Head of caudate nucleus (tissue), 42 donors: ENCODE data around the gene GAMT.
A peak's percentile ranks its signal among the peaks of the same experiment; 100 is the strongest.

Experiments used
- DNase-seq, 42 donors: peaks; one replicate each; pipeline versions ENCODE4 v3.0.0 to v3.0.0-alpha.2; 2020 to 2021; ENCODE audit warnings: mixed read lengths in 7 of 42
- intact Hi-C: fragments of 100-400 bp; cut with DNase I; formaldehyde crosslinking; loops from one replicate; pipeline ENCODE4 v1.15.0; 2022

Gene GAMT

DNA sequence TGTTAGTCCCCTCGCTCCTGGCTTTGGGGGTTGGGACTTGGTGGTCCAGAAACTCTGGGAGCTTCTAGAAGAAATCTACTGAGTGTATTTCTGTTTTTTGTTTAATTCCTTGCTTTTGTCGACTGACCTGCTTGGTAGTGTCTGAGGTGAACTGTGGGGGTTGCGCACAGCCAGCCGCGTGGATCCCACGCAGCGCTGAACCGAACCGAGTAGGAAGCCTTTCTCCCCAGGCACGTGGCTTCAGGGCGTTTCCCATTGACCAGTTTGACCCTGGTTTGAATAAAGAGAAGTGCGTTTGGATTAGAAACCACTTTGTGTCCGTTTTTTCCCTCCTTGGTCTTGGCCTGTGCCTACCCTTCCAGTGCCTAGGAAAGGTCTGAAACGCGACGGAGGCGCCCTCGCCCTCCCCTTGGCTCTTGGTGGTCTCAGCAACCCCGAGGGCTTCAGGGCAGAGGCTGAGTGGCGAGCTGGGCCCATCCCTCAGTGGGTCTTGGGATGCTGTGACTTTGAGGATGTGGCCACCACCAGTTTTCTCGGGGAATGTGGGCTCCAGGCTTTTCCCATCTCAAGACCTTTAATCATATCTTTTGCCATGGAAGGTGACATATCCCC lies 34.1 kb upstream of the GAMT start:
- no peak for DNase-seq
- intact Hi-C loops: no loop called here

DNA sequence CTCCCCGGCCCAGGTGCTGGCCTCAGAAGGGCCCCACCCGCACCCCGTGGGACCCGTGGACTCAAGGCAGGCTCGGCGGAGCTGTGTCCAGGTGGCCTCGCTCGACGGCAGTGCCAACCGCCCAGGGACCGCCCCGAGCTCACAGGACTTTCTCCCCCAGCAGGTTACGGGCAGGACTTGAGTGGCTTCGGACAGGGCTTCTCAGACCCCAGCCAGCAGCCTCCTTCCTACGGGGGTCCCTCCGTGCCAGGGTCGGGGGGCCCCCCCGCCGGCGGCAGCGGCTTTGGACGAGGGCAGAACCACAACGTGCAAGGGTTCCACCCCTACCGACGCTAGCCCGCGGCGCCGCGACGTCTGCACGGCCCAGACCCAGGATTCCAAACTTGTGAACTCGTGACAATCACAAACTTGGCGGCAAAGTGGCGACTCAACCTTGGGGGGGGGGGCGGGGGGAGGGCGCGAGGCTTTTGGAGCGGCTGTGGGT lies 33.3 kb upstream of the GAMT start:
- no peak for DNase-seq
- intact Hi-C loops: no loop called here

DNA sequence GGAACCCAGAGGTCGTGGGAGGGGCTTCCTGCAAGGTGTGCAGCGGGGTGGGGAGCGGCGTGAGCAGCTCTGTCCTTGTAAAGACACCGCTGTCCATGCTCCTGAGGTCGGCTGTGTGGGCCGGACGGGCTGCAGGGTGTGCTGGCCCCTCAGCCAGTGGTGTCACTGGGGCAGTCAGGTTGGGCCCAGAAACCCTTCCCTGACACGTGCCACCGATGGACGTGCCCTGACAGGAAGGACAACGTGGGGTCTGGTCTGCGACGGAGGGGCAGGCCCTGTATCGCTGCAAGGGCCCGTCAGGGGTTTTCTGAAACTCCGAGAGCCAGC lies 32.7 kb upstream of the GAMT start:
- DNase-seq: no peak
- intact Hi-C loops: no loop called here

DNA sequence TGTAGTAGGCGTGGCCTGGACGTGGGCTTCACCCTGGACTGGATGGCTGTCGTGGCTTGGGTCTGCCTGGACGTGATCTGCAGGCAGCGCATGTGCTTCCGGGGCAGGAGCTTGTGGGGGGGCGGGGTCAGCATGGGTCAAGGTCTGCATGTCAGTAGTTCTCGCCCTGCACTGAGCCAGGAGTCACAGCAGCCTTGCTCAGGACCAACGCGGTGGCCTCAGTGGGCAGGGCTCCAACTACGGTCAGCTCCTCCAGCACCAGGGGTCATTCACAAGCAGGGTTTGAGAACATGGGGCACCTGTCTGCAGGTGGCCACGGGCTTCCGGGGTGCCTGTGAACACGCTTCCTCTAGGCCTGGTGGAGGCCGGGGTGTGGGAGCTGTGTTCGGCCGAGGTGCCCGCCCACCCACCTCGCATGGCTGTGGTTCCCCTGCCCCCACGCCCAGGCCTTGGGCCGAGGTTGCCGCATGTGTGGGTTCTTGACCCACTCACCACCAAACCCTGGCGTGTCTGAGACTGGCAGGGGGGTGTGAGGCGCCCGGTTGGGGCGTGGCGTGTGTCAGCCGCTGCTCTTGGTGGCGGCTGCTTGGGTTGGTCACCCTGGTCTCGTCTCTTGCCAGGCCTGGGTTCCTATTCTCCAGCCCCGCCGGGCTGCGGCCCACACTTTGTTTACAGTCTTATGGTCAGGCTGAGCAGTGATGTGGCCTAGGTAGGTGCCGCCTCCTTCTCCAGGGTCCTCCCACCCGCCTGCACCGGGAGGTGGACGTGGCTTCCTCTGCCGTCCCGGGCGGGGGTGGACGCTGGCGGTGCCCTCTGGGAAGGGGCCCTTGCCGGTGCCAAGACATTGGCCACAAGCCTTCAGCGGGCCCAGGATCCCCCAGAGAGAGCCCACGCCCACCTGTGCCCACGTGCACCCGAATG lies 32.0 kb upstream of the GAMT start:
- DNase-seq: no peak
- intact Hi-C loops: no loop called here

DNA sequence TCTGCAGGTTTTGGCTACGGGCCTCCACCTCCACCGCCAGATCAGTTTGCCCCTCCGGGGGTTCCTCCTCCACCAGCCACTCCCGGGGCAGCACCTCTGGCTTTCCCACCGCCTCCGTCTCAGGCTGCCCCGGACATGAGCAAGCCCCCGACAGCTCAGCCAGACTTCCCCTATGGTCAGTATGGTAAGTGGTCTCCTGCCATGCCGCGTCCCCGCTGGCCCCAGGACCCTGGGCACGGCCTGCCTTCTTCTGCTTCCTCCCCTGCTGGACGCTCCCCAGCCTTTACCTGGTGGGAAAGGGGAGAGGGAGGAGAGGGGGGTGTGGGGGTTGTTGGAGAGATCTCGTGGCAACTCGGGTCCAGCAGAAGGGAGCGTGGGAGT lies 31.2 kb upstream of the GAMT start:
- intact Hi-C loops: no loop called here
- no peak for DNase-seq

DNA sequence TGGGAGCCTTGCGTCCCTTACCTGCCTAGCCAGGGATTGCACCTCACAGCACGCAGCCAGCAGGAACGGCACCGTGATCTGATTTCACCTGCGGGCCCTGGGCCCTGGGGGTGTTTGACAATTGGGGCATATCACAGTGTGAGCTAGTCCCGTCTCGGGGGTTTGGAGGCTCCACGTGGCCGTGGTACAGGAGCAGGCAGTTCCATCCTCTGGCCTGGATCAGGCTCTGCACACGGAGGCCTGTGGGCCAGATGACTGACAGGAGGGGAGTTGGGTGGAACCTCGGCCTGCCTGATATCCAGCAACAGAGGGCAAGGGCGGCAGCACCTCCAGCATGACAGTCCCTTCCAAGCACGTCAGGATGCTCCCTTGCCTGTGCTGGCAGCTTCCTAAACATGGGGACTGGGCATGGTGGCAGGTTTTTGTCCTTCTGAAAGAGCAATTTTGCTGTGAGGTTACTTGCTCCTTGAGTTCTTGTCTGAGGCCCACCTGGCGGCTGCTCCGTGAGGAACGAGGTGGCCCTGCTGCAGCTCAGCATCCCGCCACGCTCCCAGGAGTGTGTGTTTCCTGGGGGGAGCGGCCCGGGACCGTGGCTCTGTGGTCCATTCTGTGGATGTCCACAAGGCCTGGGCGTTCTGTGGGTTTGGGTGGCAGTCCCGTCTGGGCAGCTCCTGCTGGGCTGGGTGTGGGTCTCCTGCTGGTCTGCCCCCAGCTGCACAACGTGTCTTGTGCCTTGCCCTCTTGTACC lies 30.6 kb upstream of the GAMT start:
- DNase-seq: no peak
- intact Hi-C loops: no loop called here

DNA sequence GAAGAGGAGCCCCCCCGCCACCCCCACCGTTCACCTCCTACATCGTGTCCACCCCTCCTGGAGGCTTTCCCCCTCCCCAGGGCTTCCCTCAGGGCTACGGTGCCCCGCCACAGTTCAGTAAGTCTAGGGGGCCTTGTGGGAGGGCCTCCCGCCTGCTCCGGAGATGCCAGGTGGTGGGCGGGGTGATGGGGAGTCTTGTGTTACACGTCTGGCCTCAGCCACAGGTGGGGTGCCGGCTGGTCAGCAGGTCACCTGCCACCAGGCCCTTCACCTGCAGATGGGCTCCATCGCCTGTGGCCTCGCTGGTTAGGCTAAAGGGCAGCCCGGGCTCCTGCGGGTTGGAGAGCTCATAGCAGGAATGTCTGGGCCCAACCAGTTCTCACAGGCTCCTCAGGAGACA lies 28.9 kb upstream of the GAMT start:
- DNase-seq: no peak
- intact Hi-C loops: no loop called here

DNA sequence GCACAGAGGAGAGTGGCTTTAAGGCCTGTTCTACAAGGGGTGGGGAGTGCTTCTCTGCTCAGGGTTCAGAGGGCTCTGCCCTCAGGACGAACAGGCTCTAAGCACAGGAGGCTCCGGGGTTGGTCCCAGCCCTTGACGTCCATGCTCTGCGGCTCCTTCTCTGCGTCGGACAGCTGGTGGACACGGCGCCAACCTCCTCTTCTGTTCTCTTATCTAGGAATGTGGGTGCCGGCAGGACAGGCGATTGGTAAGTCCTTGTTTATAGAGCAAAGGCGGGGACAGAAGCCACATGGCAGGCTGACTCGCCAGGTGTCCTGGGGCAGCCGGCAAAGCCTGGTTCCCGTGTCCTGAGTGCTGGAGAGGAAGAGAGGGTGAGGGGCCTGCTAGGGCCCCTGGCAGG lies 28.4 kb upstream of the GAMT start:
- DNase-seq: no peak

DNA sequence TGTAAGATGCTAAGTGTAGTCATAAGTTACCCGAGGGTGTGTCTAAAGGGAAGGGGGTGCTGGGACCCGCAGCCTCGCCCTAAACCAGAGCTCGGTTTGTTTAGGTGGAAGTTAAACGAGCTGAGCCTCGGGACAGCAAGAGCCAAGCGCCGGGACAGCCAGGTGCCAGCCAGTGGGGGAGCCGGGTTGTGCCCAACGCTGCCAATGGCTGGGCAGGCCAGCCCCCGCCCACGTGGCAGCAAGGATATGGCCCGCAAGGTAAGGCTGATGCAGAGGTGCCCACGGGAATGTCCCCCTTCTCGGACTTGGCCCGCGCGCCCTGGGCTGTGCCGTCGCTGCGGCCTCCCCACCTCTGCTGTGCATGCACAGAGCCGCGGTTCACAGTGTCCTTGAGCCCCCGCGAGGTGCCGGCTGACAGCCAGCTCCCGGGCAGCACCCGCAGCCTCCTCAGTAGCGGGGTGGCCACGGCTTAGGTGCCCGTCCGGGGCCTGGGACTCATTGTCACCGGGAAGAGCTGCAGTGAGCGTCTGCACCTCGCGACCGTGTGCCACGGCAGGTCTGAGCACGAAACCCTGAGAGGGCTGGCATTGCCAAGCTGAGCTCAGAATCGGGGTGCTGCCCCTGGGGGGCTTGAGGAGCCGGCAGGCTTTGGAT lies 27.5 kb upstream of the GAMT start:
- no peak for DNase-seq
- intact Hi-C loops: no loop called here

More for the DNA sequence above, 28.4 kb upstream of the GAMT start:
- intact Hi-C loops: no loop called here

DNA sequence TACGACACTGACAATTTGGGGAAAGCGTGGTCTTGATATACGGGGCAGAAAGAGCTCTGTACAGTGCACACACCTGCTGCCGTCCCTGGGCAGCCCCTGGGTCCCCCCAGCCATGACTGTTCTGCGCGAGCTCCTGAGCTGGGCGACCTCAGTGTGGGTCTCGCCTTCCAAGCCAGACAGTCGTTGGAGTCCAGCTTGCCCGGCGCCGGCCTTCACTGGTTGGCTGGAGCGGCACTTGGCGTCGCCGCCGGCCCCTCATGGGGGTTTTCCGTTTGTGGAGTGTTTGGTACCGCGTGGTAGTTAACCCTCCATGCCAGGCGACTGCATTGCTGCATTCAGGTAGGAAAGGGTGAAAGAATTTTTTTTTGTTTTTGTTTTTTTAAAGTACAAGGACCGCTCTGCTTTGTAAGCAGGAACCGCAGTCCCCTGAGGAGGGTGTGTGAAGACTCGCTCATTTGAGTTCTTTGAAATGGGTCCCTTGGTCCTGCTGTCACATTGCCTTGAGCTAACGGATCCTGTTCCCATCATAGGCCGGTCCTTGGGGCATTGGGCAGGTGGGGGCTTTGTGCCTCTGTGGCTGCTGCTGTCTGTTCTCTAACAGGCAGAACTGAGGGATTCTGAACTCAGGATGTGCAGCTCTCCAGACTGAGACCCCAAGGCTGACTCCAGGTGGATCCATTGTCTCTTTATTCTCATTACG lies 26.0 kb upstream of the GAMT start:
- intact Hi-C loops: no loop called here
- DNase-seq: peak in 7 of 42 donors; percentile 40 to 69 (median 49)

DNA sequence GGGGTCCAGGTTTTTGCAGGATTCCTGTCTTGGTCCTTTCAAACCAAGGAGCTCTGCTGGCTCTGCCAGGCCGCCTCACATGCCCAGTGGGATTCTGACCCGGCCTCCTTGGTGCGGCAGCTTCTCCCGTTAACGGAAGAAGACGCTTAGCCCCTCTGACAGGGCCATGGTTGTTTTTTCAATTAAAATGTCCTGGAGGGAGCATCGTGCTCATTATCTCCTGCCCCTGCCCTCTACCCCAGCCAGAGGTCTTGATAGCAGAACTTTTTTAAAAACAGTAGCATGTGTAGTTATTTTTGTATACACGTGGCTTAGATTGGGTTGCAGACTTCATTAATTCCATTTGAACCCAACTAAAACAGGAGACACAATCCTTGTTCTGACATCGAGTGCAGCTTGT lies 25.4 kb upstream of the GAMT start:
- DNase-seq: no peak

DNA sequence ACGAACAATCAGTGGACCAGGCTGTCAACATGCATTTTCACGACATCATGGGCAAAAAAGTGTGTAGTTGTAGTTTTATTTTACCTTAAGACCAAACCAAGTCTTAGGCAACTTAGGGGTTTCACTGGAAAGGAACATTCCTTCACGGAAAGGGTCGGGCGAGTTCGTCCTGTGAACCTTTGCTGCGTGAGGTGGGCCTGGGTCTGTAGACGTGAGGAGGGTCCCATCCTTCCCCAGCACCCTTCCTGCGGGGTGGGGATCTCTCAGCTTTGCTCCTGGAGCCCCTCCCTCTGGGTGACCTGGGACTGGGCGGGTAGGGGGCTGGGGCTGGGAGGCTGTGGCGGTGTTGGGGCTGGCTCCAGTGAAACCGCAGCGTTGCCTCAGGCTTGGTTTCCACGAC lies 24.6 kb upstream of the GAMT start:
- no peak for DNase-seq
- intact Hi-C loops: no loop called here

More for the DNA sequence above, 25.4 kb upstream of the GAMT start:
- intact Hi-C loops: no loop called here

DNA sequence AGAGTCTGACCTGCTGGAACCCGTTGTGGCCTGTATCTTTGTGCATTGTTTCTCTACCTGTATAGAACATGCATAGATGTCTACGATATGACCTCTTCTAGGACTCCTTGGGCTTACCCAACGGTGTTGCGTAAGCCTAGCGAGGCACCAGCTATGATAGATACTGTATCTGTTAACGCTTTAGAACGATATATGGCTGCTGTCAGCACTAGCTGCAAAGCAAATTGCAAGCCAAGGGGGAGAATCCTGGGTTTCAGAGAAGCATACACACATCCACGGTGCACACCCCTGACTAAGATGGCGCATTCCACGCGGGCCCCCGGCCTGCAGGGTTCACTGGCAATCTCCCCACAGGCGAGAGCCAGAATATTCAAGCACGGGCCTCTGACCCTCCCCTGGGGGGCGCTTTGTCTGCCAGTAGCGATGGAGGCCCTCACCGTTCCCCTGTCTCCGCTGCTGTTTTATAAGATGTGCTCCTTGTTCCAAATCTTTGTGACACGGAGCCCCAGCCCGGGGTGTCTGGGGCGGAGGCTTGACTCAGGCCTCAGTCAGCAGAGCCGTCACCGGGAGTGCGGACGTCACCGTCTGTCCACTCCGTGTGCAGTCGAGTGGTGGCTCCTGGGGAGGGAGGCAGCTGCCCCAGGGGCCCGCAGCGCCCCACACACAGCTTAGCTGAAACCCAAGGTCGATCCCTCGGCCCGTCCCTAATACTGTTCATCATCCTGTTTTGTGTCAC lies 23.9 kb upstream of the GAMT start:
- intact Hi-C loops: no loop called here
- DNase-seq: no peak

DNA sequence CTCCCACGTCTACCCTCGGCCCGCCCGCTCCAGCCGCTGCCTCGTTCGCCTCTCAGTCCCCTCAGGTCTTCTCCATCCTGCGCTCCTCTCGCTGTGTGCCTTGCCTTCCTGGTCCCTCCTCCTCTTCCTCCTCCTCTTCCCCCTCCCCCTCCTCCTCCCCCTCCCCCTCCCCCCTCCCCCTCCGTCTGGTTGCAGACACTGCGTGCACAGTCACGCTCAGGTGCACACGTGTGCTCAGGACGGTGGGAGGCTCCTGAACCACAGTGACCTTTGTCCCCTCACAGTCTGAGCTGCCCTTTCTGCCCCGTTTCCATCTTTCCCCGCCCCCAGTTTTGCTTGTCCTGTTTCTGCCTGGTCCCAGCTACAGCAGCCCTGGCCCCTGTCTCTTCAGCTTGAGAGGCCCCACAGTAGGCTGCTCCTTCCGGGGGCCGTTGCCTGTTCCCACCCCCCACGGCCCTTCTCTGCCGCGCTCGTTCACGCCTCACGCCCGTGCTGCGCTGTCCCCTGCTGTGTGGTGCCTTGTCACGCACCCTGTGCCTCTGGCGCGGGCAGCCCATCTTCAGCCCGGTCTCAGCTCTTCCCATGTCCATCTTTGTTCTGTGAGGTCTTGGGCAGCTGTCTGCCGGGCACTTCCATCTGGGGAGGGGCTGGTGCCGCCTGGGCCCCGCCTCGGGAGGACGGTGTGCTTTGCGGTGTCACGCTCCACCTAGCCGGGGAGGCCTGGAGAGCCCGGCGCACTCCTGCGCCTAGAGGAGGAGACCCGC lies 23.0 kb upstream of the GAMT start:
- DNase-seq: no peak
- intact Hi-C loops: no loop called here

DNA sequence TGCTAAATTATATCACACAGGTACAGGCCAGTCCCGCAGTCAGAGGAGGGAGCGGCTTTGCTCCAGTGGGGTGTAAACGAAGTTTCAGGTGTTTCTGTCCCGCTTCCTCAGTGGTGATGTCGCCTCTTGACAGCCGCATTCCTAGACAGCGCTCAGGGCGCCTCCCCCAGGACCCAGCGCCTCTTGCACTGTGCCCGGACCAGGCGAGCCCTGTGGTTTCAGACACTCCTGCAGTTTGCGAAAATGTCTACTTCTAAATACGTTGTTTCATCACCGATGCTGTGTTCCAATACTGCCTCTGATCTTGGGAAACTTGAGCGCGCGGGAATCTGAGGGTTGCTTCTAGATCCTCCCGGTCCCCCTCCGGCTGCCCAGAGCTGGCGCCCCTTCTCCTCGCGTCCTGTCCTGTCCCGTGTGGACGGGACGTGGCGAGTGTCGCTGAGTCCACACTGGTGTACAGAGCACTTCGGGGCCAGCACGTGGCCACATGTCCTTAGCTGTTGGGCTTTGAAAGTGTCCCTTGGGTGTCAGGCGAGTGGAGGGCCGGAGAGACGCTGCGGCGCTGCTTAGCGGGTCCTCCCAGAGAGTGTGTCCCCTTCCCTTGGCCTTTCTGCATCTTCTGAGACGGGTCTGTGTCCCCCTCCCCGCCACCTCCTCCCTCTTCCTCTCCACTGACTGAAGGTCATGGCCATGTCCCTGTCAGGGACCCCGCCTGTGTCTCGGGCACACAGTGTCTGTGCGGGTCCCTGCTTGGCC lies 22.3 kb upstream of the GAMT start:
- intact Hi-C loops: no loop called here
- DNase-seq: no peak

DNA sequence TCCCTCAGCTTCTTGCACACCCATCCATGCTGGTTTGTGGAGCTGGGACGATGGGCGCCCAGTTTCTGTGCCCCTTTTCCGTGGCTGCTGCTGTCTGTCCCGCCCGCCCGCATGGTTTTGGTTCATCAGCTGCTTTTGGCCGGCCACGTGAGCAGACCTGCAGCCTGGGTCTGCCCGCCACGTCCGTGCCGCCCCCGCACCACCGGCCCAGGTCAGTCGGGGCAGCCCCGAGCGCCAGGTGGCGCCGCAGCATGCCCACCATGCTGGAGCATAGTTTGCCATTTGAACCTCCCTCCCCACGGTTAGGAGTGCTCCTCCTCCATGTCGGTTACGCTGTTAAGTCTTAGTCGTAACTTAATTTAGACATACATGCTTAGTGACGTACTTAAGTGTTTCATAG lies 21.6 kb upstream of the GAMT start:
- intact Hi-C loops: no loop called here
- DNase-seq: no peak

DNA sequence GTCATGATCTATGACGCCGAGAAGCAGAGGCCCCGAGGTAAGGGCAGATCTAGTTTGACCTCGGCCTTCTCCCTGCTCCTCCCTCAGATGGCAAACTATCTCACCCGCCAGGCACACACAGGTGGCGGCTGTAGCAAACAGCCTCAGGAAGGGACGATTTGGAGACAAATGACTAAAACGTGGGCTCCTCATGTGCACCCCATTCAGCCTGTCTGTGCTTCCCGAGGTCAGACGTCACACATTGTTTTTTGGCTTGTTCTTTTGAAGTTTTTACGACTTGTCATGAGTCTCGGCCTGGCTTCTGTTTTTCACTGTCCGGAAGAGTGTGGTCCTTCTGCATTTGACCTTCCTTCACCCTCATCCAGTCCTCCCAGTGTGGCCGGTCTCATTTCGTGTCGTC lies 21.0 kb upstream of the GAMT start:
- no peak for DNase-seq
- intact Hi-C loops: no loop called here
